ENCODE measurements around the gene COL4A6. TPM values are rescaled to one million over a fixed set of nuclear protein-coding genes. Genes with fewer than 3 reads are reported as not detected.

Gene COL4A6
- total RNA-seq, 1 experiment from 2014 or later = 0.28 TPM

DNA sequence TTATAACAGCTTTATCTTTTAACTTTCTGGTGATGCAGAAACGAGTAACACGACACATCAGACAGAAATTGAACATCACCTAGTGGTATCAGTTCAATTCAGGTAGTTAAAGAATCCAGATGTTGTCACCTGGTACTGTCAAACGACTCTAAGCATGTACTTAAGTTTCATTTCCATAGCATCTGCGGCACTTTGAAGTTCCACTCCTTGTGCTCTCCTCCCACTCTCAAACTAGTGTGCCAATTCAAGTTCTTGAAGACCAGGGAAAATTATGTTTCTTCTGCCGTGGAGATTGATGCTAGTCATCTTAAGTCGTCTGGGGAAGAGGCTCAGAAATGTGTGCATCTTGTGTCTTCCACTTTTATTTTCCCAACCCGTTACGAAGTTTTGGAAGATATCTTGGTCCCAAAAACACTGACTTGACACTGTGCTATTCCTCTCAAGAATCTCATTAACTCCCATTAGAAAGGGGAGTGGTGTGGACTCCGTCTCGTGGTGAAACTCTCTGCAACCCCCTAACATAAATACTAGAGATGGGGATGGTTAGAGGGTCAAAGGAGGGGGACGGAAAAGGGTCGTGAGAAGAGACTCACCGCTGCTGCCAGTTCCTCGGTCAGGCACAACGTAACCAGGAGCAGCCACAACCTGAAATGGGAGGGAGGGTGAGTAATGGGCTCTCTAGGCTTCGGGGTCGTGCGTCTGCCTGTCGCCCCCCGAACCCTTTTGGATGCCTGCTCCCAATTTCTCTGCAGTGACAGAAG, 693 bp downstream of the COL4A6 start:
- CTCF ChIA-PET = no interaction called here
- POLR2A ChIA-PET = no interaction called here
- DNase-seq (ENCODE audit: low read depth, low spot score) (no peak), ATAC-seq (0 out of 2 replicates have a peak, but pooled peaks have one; percentile 7)
- peak overlapping the region; percentile 11 to 43; a peak in 3 of 4 replicates for H3K4me3 ChIP-seq (ENCODE audit: low read depth in 2 of 2, low read length in 2 of 2)
- BruUV-seq (replicated peaks) = no TSS peak
- in situ Hi-C loops (cut with HindIII; ENCODE audit: low pct_unique_long_range_greater_than_20kb, low sequenced_read_pairs) = no loop called here
- no peaks in the 10 kb centered on the region for H3K36me3 ChIP-seq (ENCODE audit: control insufficient read depth, insufficient read depth, low read length)
- H3K4me1 ChIP-seq (ENCODE audit: control insufficient read depth, insufficient read depth, low read length) = no peaks in the 10 kb centered on the region; the same call in 1 of the 2 replicates
- H3K27ac ChIP-seq (ENCODE audit: low read length) = no peak overlapping the region
- no peaks in the 10 kb centered on the region for H3K9me3 ChIP-seq (ENCODE audit: control insufficient read depth, insufficient read depth, low read depth, low read length)
- H3K27me3 ChIP-seq (ENCODE audit: control insufficient read depth, insufficient read depth, low read length) = peaks cover 13% of the 10 kb centered on the region
- intact Hi-C loops (cut with micrococcal nuclease; ENCODE audit: unreplicated experiment) = no loop called here
- TF ChIP-seq SIN3A (IDR thresholded peaks at IDR 0.05; ENCODE audit: borderline replicate concordance, insufficient read depth, low read depth, low read length) (no peak), TCF7L2 (IDR thresholded peaks at IDR 0.05; ENCODE audit: low read depth, low read length) (peak; percentile 91)
- TF ChIP-seq, protein P1, sequence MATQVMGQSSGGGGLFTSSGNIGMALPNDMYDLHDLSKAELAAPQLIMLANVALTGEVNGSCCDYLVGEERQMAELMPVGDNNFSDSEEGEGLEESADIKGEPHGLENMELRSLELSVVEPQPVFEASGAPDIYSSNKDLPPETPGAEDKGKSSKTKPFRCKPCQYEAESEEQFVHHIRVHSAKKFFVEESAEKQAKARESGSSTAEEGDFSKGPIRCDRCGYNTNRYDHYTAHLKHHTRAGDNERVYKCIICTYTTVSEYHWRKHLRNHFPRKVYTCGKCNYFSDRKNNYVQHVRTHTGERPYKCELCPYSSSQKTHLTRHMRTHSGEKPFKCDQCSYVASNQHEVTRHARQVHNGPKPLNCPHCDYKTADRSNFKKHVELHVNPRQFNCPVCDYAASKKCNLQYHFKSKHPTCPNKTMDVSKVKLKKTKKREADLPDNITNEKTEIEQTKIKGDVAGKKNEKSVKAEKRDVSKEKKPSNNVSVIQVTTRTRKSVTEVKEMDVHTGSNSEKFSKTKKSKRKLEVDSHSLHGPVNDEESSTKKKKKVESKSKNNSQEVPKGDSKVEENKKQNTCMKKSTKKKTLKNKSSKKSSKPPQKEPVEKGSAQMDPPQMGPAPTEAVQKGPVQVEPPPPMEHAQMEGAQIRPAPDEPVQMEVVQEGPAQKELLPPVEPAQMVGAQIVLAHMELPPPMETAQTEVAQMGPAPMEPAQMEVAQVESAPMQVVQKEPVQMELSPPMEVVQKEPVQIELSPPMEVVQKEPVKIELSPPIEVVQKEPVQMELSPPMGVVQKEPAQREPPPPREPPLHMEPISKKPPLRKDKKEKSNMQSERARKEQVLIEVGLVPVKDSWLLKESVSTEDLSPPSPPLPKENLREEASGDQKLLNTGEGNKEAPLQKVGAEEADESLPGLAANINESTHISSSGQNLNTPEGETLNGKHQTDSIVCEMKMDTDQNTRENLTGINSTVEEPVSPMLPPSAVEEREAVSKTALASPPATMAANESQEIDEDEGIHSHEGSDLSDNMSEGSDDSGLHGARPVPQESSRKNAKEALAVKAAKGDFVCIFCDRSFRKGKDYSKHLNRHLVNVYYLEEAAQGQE (IDR thresholded peaks at IDR 0.05; ENCODE audit: insufficient read depth in 1 of 2, low read depth in 2 of 2, low read length in 1 of 2) = no peak

DNA sequence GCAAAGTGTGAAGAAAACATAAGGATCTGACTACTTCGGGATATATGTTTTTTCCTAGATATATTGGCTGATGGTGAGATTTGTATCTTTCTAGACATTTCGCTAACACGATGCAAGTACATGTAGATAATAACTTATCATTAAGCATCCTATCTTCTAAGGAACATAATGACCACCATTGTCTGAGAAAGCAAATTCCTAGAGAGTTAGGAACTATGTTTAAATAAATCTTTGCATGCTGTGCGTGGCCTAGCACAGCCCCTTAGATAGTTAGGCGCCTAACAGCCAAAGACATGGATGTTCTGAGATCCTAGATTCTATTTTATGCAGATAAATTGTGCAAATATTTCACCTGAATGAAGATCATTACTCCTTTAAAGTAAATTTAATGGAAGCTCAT, 3.0 kb downstream of the COL4A6 start:
- TF ChIP-seq POLR2AphosphoS5 (IDR thresholded peaks at IDR 0.05; ENCODE audit: low read depth, low read length) (no peak), SIN3A (IDR thresholded peaks at IDR 0.05; ENCODE audit: borderline replicate concordance, insufficient read depth, low read depth, low read length) (no peak), TCF7L2 (IDR thresholded peaks at IDR 0.05; ENCODE audit: low read depth, low read length) (no peak)
- TF ChIP-seq, protein P1 (IDR thresholded peaks at IDR 0.05; ENCODE audit: insufficient read depth in 1 of 2, low read depth in 2 of 2, low read length in 1 of 2) = no peak
- TF ChIP-seq, protein P2, sequence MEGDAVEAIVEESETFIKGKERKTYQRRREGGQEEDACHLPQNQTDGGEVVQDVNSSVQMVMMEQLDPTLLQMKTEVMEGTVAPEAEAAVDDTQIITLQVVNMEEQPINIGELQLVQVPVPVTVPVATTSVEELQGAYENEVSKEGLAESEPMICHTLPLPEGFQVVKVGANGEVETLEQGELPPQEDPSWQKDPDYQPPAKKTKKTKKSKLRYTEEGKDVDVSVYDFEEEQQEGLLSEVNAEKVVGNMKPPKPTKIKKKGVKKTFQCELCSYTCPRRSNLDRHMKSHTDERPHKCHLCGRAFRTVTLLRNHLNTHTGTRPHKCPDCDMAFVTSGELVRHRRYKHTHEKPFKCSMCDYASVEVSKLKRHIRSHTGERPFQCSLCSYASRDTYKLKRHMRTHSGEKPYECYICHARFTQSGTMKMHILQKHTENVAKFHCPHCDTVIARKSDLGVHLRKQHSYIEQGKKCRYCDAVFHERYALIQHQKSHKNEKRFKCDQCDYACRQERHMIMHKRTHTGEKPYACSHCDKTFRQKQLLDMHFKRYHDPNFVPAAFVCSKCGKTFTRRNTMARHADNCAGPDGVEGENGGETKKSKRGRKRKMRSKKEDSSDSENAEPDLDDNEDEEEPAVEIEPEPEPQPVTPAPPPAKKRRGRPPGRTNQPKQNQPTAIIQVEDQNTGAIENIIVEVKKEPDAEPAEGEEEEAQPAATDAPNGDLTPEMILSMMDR (IDR thresholded peaks at IDR 0.05) = no peak
- intact Hi-C loops (cut with micrococcal nuclease; ENCODE audit: unreplicated experiment) (no loop called here), in situ Hi-C loops (cut with HindIII; ENCODE audit: low pct_unique_long_range_greater_than_20kb, low sequenced_read_pairs) (no loop called here)
- no peak overlapping the region for H3K4me3 ChIP-seq (ENCODE audit: low read depth in 2 of 2, low read length in 2 of 2)
- no peak overlapping the region for H3K27ac ChIP-seq (ENCODE audit: low read length)
- no TSS peak for BruUV-seq (replicated peaks)
- ChIA-PET POLR2A (no interaction called here), CTCF (no interaction called here)
- no peaks in the 10 kb centered on the region; the same call in 1 of the 2 replicates for H3K4me1 ChIP-seq (ENCODE audit: control insufficient read depth, insufficient read depth, low read length)
- H3K27me3 ChIP-seq (ENCODE audit: control insufficient read depth, insufficient read depth, low read length) = peaks cover 13% of the 10 kb centered on the region
- no peak for DNase-seq (ENCODE audit: low read depth, low spot score)
- ATAC-seq = no peak
- no peaks in the 10 kb centered on the region for H3K9me3 ChIP-seq (ENCODE audit: control insufficient read depth, insufficient read depth, low read depth, low read length)
- no peaks in the 10 kb centered on the region for H3K36me3 ChIP-seq (ENCODE audit: control insufficient read depth, insufficient read depth, low read length)
